HG03139 (cell line): ENCODE results near the gene CSF3R.
"Not testable (repeated sequence)": the region's sequence is repeated elsewhere in the genome, so short reads cannot be mapped to it uniquely, and the experiment has no call there.

ENCODE experiments used
- ATAC-seq: cut with Tn5 transposase; IDR thresholded peaks from one replicate; pipeline ENCODE4 v1.9.1; 2021; ENCODE audit not compliant: unreplicated experiment

Gene CSF3R

DNA sequence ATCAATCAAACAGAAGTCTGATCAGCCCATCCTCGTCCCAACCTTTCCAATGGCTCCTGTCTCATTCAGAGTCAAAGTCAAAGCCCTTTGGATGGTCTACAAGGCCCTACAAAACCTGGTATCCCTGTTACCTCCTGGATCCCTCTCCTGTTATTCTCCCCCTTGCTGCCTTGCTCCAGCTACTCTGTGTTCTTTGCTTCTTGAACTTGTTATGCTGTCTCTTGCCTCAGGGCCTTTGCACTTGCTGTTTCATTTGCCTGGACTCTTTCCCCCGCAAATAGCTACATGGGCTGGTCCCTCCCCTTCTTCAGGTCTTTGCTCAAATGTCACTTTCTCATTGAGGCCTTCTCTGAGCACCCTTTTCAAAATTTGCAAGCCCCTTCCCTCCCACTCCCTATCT lies 1.4 kb upstream of the CSF3R start:
- ATAC-seq: no peak

DNA sequence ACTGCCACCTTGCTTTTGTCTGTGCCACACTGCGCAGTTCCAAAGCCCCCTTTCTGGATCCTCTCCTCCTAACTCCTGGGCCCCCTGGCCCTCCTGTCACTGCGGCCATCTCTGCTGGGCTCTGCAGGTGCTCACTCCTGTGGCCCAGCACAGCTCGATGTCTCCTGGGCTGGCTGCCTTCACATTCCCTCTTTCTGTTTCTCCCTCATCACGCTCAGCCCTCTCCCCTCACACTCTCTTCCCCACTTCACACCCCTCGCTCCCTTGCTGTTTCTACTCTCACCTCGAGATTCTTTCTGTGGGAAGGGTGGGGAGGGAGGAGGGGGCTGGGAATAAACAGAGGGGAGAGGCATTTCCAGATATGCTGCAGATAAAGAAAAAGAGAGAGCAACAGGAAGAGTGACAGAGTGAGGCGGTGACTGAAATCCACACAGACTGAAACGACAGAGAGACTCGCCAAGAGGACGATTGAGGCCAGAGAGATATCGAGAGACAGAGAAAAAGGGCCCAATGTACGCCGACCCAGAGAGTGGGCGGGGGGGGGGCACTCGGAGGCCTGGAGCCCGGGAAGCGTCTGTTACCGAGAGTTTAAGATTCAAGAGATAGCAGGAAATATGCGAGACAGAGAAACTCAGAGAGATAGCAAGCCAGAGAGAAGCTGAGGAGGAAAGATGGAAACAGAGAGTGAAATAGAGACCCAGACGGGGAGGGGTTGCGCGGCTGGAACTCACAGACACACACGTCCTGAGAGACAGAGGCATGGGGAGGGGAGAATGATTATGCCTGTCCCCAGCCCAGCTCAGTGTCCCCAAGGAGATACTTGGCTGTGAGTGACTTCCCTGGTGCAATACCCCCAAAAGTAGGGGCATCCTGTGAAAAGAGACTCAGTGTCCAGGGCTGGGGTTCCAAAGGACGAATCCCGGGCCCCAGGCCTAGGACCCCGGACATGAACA lies 666 bp downstream of the CSF3R start:
- ATAC-seq: no peak

- no peak for ATAC-seq
Measured at GRCh38 chr1:36481091-36481490, 1.6 kb downstream of the CSF3R start.

GRCh38 chr1:36480161-36480560 lies 2.6 kb downstream of the CSF3R start:
- no peak for ATAC-seq

GRCh38 chr1:36479505-36480051 lies 3.1 kb downstream of the CSF3R start:
- ATAC-seq: no peak

DNA sequence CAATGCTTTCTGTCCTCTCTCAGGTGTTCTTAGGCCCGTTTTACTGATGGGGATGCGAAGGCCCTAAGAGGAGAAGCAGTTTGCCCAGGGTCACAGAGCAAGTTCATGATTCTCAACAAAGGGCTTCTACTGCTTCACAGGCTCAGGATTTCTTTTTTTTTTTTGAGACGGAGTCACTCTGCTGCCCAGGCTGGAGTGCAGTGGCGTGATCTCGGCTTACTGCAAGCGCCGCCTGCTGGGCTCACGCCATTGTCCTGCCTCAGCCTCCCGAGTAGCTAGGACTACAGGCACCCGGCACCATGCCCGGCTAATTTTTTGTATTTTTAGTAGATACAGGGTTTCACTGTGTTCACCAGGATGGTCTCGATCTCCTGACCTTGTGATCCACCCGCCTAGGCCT lies 5.1 kb downstream of the CSF3R start:
- not testable (repeated sequence) for ATAC-seq

- ATAC-seq: no peak
Measured at GRCh38 chr1:36476945-36477344, 5.8 kb downstream of the CSF3R start.

- no peak for ATAC-seq
Measured at GRCh38 chr1:36475910-36476604, 6.7 kb downstream of the CSF3R start.

GRCh38 chr1:36475341-36475740 lies 7.4 kb downstream of the CSF3R start:
- ATAC-seq: no peak

GRCh38 chr1:36472656-36473055 lies 10.1 kb downstream of the CSF3R start:
- no peak for ATAC-seq

DNA sequence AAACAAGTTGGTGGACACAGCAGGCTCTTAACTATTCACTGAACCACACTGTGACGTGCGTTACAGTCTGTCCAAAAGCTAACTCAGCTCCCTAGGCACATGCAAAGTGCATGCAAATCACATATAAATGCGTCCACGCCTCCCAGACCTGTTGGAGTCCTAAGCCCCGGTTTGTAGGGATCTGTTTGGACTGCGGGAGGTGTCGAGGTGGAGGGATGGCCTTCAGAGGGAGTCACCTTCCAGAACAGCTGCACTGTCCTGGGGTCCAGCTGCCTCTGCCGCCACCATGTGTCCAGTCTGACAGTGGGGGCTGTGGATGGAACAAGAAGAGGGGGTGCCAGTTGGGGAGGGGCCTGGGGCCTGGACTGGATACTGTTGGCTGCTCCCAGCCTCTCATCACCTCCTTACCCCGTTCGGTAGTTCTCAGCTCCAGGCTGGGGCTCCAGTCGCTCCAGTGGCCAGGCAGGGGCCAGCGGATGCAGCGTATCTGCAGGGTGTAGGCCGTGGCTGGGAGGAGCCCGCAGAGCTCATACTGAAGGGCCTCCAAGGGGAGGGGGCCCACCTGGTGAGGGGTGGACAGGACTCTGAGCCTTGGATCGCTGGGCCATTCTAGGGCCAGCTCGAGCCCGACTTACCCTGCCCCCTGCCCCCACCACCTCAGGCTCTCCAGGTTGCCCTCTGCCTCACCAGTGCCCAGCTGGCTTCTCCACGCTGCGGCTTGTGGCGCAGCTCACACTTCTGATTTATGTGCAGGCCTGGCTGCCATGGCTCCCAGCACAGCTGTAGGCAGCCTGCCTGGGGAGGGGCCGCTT lies 10.7 kb downstream of the CSF3R start:
- no peak for ATAC-seq

DNA sequence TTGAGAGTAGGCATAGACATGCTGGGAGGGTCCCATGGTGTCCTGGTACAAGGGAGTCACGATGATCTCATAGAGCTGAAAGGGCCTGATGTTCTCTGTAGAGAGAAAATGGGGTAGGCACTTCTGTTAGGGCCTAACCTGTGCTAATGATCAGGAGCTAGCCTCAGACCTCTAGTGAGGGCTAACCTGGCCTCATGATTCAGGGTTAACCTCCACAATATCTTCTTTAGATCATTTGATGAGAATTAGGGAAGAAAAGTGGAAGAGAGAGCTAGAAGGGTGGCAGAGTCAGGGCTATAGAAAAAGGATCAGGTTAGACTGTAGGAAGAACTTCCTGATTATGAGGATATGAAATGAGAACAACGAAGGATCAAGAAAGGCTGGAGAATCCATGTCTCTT lies 13.6 kb downstream of the CSF3R start:
- no peak for ATAC-seq

- ATAC-seq: no peak
Measured at GRCh38 chr1:36467700-36468455, 14.8 kb downstream of the CSF3R start.

DNA sequence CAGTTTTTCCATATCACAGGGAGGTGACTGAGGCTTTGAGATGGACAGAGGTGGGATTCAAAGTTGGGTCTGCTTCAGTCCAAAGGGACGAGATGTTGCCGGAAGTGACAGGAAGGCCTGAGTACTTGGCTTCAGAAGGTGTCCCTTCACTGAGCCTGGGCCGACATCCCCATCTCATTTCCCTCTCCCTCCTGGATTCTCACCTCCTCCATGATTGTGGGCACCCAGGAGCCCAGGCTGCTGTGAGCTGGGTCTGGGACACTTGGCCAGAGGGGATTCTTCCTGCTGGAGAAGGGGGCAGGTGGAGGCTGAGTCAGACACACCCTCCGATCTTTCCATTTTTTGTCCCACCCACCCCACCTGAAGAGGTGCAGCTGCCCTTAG lies 15.7 kb downstream of the CSF3R start:
- ATAC-seq: no peak

GRCh38 chr1:36466370-36467026 lies 16.2 kb downstream of the CSF3R start:
- ATAC-seq: no peak

- ATAC-seq: no peak
Measured at GRCh38 chr1:36465731-36466369, 16.9 kb downstream of the CSF3R start.

DNA sequence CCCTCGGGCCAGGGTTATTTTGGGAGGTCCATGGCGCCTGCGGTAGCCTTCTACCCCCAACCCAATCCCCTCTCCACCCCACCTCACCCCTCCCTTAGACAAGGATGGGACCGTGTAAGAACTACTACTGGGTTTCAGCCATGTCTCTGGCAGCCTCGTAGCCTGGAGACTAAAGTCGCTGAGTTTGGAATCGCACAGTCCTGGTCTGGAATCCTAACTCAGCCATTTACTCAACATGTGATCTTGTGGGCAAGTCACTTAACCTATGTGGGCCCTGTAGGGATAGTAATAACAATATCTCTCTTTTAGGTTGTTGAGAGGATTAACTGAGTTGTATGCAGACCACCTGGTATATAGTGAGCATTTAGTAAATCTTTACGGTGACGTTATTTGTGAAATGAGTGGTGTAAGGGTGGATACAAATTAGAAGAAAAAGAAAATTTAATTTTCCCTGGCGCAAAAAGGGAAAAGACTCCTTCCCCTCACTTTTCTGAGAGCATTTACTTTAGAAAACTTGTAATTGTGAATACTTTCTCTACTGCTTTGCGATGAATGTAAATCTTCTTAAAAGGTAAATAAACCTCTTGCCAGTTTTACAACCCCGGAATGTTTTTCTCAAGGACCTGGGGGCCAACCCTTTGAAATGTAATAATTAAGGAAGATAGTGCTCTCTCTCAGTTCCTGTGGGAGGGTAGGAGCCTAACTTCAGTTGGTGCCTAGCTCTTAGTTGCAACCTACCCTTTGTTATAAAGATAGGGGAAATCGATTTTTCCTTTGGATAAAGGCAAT lies 17.9 kb downstream of the CSF3R start:
- peak; percentile 13 for ATAC-seq

DNA sequence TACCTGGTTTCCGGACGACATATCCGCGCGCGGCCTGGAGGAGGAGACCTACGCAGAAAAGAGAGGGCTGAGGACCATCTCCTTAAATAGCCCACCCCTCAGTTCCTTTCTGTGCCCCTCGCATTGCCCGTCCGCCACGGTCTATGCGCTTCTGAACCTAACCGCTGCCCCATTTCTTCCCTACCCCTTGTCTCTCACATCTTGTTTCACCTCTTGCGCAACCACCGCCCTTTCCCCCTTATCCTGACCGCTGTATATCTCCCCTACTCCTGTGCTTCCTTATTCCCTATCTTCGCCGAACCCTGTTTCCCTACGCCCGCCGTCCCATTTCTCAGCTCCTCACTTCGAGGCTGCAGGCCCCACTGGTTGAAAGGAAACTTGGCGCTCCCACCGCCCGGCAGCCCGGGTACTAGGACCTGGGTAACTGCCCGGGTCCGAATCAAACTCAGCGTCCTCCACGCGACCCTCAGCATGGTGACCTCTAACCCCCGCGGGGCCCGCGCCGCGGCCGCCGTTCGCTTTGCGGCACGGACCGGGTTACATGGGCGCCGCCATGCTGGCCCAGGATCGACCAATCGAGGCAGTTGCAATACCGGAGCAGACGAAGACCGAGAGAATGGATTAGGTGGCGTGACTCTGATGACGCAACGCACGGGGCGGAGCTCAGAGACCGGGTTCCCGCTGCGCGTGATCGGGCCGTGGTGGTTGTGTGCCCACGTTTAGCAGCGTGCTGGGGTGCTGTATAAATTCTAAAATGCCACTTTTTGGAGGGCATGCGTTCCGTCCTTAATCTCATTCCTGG lies 18.7 kb downstream of the CSF3R start, which contains the start of gene MRPS15:
Gene MRPS15 (minus strand): TSS at position 582 of the 802 bp plus-strand sequence. CDS start 109 bp downstream, at position 473.
- ATAC-seq: peak; percentile 94
